Neural cell (in vitro differentiated cells): ENCODE measurements around the gene EOMES. TPM values are rescaled to one million over a fixed set of nuclear protein-coding genes. Genes with fewer than 3 reads are reported as not detected.

Experiments
- H2AFZ ChIP-seq: fragments of 200-600, 300-800 bp; sonication (generic), shearing (Covaris generic); 2 replicates; pipeline ENCODE4 v1.6.0; 2014; ENCODE audit warnings: low read depth, mild to moderate bottlenecking, antibody characterized with exemption, low read length, moderate library complexity
- H3F3A ChIP-seq: fragments of 200-600 bp; shearing (Covaris generic); 2 replicates; pipeline ENCODE4 v1.6.1; 2016; ENCODE audit warnings: mild to moderate bottlenecking, moderate library complexity, mixed read lengths, antibody characterized with exemption, low read length; ENCODE audit not compliant: insufficient read depth, poor library complexity, severe bottlenecking
- H3K27ac ChIP-seq: fragments of 200-600, 300-800 bp; sonication (generic), shearing (Covaris generic); 2 replicates; pipeline ENCODE4 v1.5.1; 2014; ENCODE audit warnings: mild to moderate bottlenecking, low read length, moderate library complexity
- H3K27me3 ChIP-seq: fragments of 300-800, 200-600 bp; sonication (generic), shearing (Covaris generic); 2 replicates; pipeline ENCODE4 v1.6.0; 2014; ENCODE audit warnings: mild to moderate bottlenecking, low read depth, low read length, moderate library complexity; ENCODE audit not compliant: insufficient read depth
- H3K36me3 ChIP-seq: fragments of 300-800, 200-600 bp; sonication (generic), shearing (Covaris generic); 2 replicates; pipeline ENCODE4 v1.5.1; 2014; ENCODE audit warnings: mild to moderate bottlenecking, antibody characterized with exemption, low read length, moderate library complexity; ENCODE audit not compliant: insufficient read depth
- H3K4me2 ChIP-seq: fragments of 300-800, 200-600 bp; sonication (generic), shearing (Covaris generic); 2 replicates; pipeline ENCODE4 v1.6.0; 2014; ENCODE audit warnings: mild to moderate bottlenecking, low read length
- H3K4me3 ChIP-seq: fragments of 300-800, 200-600 bp; sonication (generic), shearing (Covaris generic); 2 replicates; pipeline ENCODE4 v1.5.1; 2014; ENCODE audit warnings: mild to moderate bottlenecking, low read length, moderate library complexity
- H3K79me2 ChIP-seq: fragments of 200-600 bp; shearing (Covaris generic); replicated peaks from 2 replicates; pipeline ENCODE4 v1.6.0; 2014; ENCODE audit warnings: mild to moderate bottlenecking, low read length, moderate library complexity; ENCODE audit not compliant: insufficient read depth
- H3K9ac ChIP-seq: fragments of 300-800, 200-600 bp; sonication (generic), shearing (Covaris generic); 2 replicates; pipeline ENCODE4 v1.6.1; 2016; ENCODE audit warnings: mild to moderate bottlenecking, low read length, mixed read lengths
- H3K9me2 ChIP-seq: fragments of 200-600 bp; shearing (Covaris generic); 2 replicates; pipeline ENCODE4 v1.6.1; 2016; ENCODE audit warnings: mild to moderate bottlenecking, low read length, mixed read lengths; ENCODE audit not compliant: insufficient read depth
- H3K9me3 ChIP-seq: fragments of 200-600, 300-800 bp; sonication (generic), shearing (Covaris generic); 2 replicates; pipeline ENCODE4 v1.6.1; 2016; ENCODE audit warnings: mild to moderate bottlenecking, mixed run types, low read length, moderate library complexity, mixed read lengths
- H4K20me1 ChIP-seq: fragments of 200-600 bp; shearing (Covaris generic); 2 replicates; pipeline ENCODE4 v1.6.1; 2016; ENCODE audit warnings: mild to moderate bottlenecking, mixed run types; ENCODE audit not compliant: insufficient read depth
- EP300 ChIP-seq: fragments of 450-650 bp; conservative IDR thresholded peaks from 2 replicates; pipeline ENCODE4 v1.6.1; 2014; ENCODE audit warnings: antibody characterized with exemption, mild to moderate bottlenecking, moderate library complexity; ENCODE audit not compliant: poor library complexity, severe bottlenecking
- EZH2 ChIP-seq: fragments of 200-600, 300-800 bp; shearing (Covaris generic), sonication (generic); IDR thresholded peaks from 2 replicates; pipeline ENCODE4 v1.6.1; 2014; ENCODE audit warnings: antibody characterized with exemption, low read length, borderline replicate concordance, mild to moderate bottlenecking; ENCODE audit not compliant: insufficient read depth, poor library complexity, severe bottlenecking
- MXI1 ChIP-seq: fragments of 450-650 bp; conservative IDR thresholded peaks from 2 replicates; pipeline ENCODE4 v1.6.1; 2014; ENCODE audit warnings: antibody characterized with exemption, mild to moderate bottlenecking; ENCODE audit not compliant: poor library complexity, severe bottlenecking
- POLR2AphosphoS5 ChIP-seq: IDR thresholded peaks from 2 replicates; pipeline ENCODE4 v1.6.1; 2012
- RAD21 ChIP-seq: fragments of 450-650 bp; conservative IDR thresholded peaks from 2 replicates; pipeline ENCODE4 v1.6.1; 2014; ENCODE audit warnings: antibody characterized with exemption, mild to moderate bottlenecking, moderate library complexity
- SMC3 ChIP-seq: fragments of 450-650 bp; conservative IDR thresholded peaks from 2 replicates; pipeline ENCODE4 v1.6.1; 2014; ENCODE audit warnings: antibody characterized with exemption, mild to moderate bottlenecking, moderate library complexity; ENCODE audit not compliant: poor library complexity
- TAF1 ChIP-seq: IDR thresholded peaks from 2 replicates; pipeline ENCODE4 v1.6.1; 2012; ENCODE audit warnings: low read depth
- polyA plus RNA-seq: library from polyadenylated mRNA; depleted of rRNA; stranded (reverse); fragments of >200 nt; gene quantifications from 2 replicates; pipeline ENCODE4 v1.2.3, GENCODE V29; 2014
- TF ChIP-seq, protein P1 (sequence below): IDR thresholded peaks from 2 replicates; pipeline ENCODE4 v1.6.1; 2012; ENCODE audit warnings: borderline replicate concordance
- TF ChIP-seq, protein P2 (sequence below): fragments of 450-650 bp; IDR thresholded peaks from 2 replicates; pipeline ENCODE4 v1.5.1; 2014; ENCODE audit warnings: antibody characterized with exemption, mild to moderate bottlenecking, moderate library complexity; ENCODE audit not compliant: poor library complexity, severe bottlenecking

EOMES gene
- polyA plus RNA-seq, 1 donor from 2014 or later: 0.24 TPM

DNA sequence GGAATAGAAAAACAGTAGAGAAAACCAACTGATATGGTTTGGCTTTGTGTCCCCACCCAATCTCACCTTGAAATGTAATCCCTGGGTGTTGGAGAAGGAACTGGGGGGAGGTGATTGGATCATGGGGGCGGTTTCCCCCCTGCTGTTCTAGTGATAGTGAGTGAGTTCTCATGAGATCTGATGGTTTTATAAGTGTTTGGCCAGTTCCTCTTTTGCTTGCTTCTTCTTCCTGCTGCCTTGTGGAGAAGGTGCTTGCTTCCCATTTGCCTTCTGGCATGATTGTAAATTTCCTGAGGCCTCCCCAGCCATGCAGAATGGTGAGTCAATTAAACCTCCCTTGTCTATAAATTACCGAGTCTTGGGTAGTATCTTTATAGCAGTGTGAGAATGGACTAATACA is 48.4 kb downstream of the EOMES start:
- H3K27me3 ChIP-seq: no peaks in the 10 kb centered on the region
- no peaks in the 10 kb centered on the region for H3K9me2 ChIP-seq
- H3K4me3 ChIP-seq: no peak overlapping the region
- H4K20me1 ChIP-seq: no peaks in the 10 kb centered on the region
- no peaks in the 10 kb centered on the region for H3K9me3 ChIP-seq
- H2AFZ ChIP-seq: no peak overlapping the region
- H3K9ac ChIP-seq: no peak overlapping the region
- TF ChIP-seq, protein P1, sequence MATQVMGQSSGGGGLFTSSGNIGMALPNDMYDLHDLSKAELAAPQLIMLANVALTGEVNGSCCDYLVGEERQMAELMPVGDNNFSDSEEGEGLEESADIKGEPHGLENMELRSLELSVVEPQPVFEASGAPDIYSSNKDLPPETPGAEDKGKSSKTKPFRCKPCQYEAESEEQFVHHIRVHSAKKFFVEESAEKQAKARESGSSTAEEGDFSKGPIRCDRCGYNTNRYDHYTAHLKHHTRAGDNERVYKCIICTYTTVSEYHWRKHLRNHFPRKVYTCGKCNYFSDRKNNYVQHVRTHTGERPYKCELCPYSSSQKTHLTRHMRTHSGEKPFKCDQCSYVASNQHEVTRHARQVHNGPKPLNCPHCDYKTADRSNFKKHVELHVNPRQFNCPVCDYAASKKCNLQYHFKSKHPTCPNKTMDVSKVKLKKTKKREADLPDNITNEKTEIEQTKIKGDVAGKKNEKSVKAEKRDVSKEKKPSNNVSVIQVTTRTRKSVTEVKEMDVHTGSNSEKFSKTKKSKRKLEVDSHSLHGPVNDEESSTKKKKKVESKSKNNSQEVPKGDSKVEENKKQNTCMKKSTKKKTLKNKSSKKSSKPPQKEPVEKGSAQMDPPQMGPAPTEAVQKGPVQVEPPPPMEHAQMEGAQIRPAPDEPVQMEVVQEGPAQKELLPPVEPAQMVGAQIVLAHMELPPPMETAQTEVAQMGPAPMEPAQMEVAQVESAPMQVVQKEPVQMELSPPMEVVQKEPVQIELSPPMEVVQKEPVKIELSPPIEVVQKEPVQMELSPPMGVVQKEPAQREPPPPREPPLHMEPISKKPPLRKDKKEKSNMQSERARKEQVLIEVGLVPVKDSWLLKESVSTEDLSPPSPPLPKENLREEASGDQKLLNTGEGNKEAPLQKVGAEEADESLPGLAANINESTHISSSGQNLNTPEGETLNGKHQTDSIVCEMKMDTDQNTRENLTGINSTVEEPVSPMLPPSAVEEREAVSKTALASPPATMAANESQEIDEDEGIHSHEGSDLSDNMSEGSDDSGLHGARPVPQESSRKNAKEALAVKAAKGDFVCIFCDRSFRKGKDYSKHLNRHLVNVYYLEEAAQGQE: no peak
- TF ChIP-seq EP300: no peak
- TF ChIP-seq RAD21: no peak
- TF ChIP-seq, protein P2, sequence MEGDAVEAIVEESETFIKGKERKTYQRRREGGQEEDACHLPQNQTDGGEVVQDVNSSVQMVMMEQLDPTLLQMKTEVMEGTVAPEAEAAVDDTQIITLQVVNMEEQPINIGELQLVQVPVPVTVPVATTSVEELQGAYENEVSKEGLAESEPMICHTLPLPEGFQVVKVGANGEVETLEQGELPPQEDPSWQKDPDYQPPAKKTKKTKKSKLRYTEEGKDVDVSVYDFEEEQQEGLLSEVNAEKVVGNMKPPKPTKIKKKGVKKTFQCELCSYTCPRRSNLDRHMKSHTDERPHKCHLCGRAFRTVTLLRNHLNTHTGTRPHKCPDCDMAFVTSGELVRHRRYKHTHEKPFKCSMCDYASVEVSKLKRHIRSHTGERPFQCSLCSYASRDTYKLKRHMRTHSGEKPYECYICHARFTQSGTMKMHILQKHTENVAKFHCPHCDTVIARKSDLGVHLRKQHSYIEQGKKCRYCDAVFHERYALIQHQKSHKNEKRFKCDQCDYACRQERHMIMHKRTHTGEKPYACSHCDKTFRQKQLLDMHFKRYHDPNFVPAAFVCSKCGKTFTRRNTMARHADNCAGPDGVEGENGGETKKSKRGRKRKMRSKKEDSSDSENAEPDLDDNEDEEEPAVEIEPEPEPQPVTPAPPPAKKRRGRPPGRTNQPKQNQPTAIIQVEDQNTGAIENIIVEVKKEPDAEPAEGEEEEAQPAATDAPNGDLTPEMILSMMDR: no peak
- no peak for TF ChIP-seq EZH2
- no peak for TF ChIP-seq TAF1
- no peak for TF ChIP-seq MXI1
- no peak for TF ChIP-seq POLR2AphosphoS5
- TF ChIP-seq SMC3: no peak
- H3K4me2 ChIP-seq: no peak overlapping the region
- H3K36me3 ChIP-seq: no peaks in the 10 kb centered on the region
- no peak overlapping the region for H3K27ac ChIP-seq
- no peaks in the 10 kb centered on the region for H3K79me2 ChIP-seq
- H3F3A ChIP-seq: no peaks in the 10 kb centered on the region

DNA sequence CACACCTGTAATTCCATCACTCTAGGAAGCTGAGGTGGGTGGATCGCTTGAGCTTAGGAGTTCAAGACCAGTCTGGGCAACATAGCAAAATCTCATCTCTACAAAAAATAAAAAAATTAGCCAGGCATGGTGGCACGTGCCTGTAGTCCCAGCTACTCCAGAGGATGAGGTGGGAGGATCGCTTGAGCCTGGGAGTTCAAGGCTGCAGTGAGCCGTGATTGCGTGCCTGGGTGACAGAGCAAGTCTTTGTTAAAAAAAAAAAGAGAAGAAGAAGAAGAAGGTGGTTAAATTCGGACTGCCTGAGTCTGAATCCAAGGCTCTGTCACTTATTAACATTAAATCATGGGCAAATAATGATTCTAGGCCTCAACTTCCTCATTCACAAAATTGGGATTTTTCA is 51.0 kb downstream of the EOMES start:
- TF ChIP-seq MXI1: no peak
- no peak for TF ChIP-seq POLR2AphosphoS5
- TF ChIP-seq RAD21: no peak
- TF ChIP-seq EZH2: no peak
- TF ChIP-seq SMC3: no peak
- no peak for TF ChIP-seq TAF1
- TF ChIP-seq EP300: no peak
- TF ChIP-seq, protein P2: no peak
- TF ChIP-seq, protein P1: no peak
- Histone ChIP-seq H3K9me2 (no peaks in the 10 kb centered on the region), H3K79me2 (no peaks in the 10 kb centered on the region), H4K20me1 (no peaks in the 10 kb centered on the region), H3K9me3 (no peaks in the 10 kb centered on the region), H3K27ac (no peak overlapping the region), H3F3A (no peaks in the 10 kb centered on the region), H3K4me2 (no peak overlapping the region), H2AFZ (no peak overlapping the region), H3K36me3 (no peaks in the 10 kb centered on the region), H3K4me3 (no peak overlapping the region), H3K9ac (no peak overlapping the region), H3K27me3 (no peaks in the 10 kb centered on the region)
